Activated CD8-positive, alpha-beta memory T cell treated with anti-CD3 and anti-CD28 coated beads for 48 hours (primary cell): Measurements from ENCODE around the gene DUSP11.
A peak's percentile ranks its signal among the peaks of the same experiment; 100 is the strongest.
"Not testable (repeated sequence)": the region's sequence is repeated elsewhere in the genome, so short reads cannot be mapped to it uniquely, and the experiment has no call there.

ENCODE experiments used
- DNase-seq, 3 experiments: peaks; one replicate each; pipeline ENCODE4 v3.0.0-alpha.2; 2020; ENCODE audit warnings: low read depth in 2 of 3, low spot score in 2 of 3

The DUSP11 gene

DNA sequence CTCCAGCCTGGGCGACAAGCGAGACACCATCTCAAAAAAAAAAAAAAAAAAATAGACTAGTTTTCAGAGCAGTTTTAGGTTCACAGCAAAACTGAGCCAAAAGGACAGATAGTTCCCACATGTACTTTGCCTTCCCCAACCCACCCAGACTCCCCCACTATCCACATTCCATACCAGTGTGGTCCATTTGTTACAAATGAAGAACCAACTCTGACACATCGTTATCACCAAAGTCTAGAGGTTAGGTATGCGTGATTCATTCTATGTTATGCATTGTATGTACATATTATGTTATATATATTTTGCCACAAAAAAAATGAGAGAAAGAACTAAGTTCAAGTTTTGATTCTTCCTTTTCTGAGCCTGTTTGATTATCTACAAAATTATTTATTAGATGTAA is 3.5 kb downstream of the DUSP11 start:
- DNase-seq = no peak

DNA sequence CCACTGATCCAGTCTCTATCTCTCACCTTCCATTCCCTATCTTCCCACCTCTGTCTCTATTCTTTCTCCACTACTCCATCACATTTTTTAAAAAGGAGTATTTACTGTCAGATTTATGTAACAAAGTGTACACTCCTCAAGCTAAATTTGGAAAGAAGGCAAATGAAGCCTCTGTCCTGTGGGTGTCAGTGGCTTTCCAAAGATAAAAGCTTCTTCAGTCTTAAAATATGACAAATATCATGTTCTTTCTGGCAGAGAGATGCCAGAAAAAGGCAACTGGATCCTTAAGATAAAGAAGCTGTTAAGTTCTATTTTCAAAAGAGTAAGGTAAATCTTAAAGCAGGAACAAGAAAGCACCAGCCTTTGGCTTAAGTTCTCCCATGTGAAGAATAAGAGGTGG is 7.1 kb downstream of the DUSP11 start:
- no peak for DNase-seq

DNA sequence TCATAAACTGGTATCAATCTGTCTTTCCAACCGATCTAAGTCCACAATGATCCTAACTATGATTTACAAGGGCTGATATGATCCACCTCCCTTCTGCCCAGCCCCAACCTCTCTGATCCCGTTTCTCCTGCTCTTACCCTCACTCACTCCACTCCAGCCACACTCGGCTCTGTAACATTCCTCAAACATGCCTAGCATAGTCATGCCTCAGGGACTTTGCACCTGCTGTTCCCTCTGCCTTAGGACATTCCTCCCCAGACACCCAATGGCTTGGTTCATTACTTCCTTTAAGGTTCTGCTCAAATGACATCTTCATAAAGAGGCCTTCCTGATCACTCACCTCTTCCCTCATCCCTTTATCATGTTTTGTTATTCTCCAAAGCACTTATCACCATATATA is 9.2 kb downstream of the DUSP11 start:
- DNase-seq = no peak

DNA sequence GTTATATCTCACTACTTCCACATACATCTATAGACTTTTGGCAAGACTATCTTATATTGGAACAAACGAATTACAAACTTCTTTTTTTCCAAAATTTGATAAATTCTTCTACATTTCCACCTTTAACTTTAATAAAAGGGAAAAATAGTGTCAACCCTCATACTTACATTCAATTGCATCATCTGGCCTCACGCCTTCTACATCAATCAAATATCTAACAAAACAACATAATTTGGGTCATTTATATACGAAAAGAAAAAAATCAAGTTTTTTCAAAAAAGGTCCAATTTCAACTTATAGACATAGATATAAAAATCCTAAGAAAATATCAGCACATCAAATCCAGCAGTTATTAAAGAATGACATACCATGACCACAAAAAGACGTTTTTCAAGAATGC is 12.9 kb downstream of the DUSP11 start:
- DNase-seq = no peak

DNA sequence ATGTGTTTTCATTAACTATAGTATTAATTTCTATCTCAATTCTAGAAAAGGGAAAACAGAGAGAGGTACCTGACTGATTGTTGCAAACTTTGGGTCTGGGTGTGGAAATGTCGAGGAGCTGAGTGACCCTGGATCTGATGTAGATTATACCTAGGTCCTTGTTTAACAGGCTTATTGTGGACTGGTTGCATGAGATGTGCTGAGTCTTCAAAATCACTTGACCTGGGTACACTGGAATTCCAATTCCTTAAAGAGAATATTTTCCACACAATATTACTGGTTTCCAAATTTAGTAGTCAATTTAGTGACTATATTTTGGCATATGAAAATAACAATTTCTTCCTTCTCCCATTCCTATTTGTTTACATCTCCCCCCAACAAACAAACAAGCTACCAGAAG is 13.6 kb downstream of the DUSP11 start:
- no peak for DNase-seq

DNA sequence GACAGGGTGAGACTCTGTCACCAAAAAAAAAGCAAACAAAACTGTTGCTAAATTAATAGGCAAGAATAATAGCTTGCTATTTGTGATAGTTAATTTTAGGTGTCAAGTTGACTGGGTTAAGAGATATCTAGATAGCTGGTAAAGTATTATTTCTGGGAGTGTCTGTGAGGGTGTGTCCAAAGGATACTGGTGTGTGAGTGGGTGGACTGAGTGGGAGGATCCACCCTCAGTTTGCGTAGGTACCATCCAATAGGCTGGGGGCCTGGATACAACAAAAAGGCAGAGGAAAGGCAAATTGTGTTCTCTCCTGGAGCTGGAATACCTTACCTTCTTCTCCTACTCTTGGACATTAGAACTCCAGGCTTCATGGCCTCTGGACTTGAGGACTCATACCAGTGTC is 15.0 kb downstream of the DUSP11 start:
- DNase-seq = no peak

DNA sequence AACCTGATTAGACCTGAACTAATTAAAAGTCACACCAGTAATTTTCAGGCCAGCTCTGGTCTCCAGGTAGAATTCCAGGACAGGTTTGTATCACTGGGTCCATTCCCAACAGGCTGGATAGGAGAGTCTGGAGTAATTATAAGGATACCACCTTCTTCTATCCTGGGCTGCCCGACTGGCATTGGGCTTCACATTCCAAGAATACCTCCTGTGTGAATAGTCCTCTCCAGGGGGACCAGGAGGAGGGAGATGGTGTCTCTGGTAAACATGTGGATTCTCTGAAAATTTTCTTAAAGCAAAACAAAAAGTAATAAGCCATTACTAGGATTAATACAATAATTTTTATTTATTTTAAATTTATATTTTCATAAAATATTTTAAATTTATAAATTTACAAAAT is 17.3 kb downstream of the DUSP11 start:
- DNase-seq = no peak

DNA sequence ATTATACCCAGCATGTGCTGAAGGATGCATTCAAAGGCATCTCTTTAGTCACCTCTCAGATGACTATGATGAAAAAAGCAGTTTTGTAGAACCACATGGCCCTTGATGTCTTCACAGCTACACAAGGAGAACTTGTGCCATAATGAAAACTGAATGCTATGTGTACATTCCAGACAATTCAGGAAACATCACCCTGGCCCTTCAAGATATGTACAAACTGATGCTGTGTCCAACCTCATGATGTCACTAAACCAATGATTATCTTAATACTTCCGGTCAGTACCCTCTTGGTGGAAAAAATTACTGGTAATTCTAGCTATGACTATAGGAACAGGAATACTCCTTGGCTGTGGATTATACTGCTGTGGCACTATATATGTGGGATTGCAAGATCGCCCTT is 20.0 kb downstream of the DUSP11 start:
- no peak for DNase-seq

DNA sequence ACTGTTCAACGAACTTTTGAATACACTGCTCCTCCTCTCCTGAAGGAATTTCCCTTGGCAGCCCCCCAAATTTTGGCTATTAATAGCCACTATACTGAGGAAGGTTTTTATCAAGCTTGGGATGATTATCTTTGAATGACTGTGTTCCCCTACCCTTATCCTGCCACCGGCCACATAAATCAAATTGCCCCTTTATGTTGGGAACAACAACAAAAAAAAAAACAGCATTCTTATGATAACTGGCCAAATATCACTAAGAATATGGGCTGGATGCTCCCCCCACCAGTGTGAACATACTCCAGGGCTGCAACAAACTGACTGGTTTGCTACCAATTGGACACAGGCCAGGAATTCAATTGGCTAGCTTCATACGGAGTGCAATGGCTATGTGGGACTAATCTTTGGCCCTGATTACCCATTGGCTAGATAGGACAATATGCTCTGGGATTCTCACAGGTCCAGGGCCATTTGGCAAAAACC is 20.6 kb downstream of the DUSP11 start:
- DNase-seq = no peak

DNA sequence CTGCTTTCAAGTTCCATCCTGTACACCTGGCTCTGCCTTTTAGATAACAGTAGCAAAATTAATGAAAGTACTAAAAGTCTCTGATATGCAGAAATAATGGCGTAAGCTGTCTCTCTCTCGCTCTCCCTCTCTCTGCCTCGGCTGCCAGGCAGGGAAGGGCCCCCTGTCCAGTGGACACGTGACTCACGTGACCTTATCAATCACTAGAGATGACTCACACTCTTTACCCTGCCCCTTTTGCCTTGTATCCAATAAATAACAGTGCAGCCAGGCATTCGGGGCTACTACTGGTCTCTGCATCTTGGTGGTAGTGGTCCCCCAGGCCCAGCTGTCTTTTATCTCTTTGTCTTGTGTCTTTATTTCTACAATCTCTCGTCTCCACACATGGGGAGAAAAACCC is 25.6 kb downstream of the DUSP11 start:
- DNase-seq = not testable (repeated sequence)

DNA sequence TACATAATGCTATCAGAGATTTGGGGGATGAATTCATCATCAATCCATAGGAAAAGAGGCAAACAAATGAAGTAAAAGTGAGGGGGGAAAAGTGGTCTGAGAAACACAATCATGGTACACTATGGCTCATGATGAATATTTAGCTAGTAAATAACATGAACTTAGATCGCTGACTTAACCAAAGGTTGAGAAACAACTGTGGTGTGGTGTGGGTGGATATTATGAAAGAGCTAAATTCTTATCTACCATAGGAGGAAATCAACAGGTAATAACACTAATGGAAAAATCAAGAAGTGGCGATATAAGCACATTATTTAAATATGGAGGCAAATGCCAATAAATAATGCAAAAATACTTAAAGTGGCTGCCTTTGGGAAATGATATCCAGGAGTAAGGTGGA is 30.6 kb downstream of the DUSP11 start:
- DNase-seq = no peak

DNA sequence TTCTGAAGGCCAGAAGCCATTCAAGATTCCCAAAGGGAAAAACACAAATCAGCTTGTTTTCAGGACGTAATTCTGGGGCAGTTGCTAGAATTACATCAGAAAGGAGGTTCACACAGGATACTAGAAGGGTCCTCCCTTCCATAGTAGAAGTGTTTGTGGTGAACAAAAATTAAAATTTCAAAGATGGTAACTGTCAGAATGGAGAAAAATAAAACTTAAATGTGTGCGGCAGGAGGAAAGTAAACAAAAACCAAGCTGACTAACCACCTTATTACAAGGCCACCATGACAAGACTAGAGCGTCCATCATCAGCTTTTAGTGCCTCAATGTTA is 33.1 kb downstream of the DUSP11 start:
- DNase-seq = no peak

DNA sequence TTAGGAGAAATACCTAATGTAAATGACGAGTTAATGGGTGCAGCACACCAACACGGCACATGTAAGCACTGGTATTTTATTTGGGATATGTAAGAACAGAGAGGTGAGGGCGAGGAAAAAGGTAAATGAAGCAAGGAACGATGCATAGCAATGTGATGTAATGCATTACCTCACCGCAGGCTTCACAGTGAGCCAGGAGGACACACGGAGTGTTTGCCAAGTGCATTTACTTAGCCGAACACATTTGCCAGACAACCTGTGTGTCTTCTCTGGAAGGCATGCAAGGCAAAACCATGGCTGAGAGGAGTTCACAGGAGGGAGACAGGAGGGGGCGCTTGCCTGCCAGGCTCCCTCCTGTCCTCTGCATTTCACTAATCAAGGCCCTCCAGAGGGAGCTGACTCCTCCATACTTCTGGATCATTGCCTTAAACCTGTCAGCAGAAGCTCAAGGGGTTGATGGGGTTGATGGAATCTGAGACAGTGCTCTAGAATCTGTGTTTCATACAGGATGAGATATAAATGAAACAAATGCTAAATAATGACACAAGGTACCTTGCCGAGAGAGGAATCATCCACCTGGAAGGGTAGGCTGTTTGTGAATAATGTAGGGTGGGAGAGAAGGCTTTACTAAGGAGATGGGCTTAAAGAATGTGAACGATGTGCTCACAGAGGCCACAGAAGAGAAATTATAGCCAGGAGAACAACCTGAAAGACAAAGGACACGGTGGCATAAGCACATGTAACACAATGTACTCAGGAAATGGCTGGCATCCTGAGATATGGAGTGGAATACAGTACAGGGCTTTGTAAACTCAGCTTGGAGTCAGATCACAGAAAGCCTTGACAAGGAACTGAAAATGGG is 33.7 kb downstream of the DUSP11 start:
- DNase-seq = no peak

DNA sequence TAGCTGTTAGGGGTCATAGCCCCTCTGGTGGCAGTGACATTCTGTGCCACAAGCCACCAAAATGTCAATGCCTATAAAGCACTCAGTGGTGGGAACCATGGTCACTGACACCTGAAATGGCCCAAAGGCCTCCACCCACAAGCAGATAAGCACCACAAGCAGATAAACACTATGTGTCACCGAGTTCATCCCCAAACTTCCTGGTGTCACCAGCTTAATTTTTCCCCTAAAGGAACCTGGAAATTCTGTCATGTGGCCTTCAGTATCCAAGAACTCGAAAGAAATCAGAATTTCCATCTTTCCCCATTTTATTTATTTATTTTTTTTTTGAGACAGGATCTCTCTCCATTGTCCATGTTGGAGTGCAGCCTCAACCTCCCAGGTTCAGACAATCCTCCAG is 39.1 kb downstream of the DUSP11 start:
- DNase-seq = no peak

DNA sequence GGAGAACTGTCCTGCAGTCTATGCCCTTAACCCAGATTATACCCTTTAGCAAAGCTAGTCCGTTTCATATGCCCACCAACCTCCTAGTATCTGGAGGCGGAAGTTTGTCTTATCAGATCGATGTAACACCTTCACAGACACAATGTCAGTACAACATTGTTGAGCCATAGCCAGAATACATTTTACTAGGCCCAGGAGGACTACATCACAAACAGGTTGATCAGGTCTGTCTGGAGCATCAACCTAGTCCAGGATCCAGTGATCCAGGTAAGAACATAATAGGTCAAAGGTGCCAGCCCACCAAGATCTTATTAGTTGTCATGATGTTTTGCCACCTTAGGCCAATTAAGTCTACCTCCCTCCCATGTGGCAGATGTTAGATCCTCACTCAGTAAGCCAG is 40.8 kb downstream of the DUSP11 start:
- no peak for DNase-seq

DNA sequence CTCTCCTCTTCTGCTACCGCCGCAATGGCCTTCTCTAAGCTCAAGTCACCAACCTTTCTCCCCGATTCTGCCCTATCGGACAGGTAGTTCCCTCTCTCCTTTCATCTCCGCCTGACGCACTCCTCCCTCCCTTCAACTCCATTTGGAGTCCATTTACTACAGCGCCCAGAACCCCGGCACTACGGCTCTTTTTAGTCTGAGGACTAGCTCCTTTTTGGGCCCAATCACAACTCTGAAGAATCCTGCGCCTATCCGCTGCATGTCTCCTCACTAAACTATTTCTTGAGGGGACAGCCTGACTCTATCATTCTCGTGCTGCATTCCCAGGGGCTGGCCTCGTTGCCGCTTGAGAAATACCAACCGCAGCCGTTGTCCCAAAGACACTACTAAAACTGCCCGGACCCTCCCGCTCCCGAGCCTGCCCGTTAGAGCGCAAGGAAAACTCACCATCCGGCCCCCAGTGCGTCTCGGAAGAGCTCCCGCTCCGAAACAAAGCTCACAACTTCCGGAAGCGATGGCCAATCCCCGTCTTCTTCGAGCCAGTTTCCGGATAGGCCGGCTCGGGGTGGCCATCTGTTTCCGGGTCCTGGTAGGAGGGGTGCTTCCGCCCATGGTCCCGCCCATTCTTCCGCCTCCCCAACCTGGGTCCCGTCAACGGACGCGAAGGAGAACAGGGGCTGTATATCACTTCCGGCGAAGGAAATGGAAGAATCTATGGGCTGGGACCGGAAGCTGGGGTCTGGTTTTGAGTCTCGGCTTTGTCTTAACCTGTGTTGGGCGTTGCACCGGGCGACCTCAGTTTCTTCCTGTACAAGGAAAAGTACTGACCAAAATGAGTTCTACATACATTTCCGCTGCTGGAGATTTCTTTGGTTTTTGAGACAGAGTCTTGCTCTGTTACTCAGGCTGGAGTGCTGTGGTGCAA is 42.8 kb downstream of the DUSP11 start, which contains the start of gene TPRKB:
Gene TPRKB, minus strand, starts transcription at position 491 of the 925 bp plus-strand sequence. CDS start 2,776 bp downstream, outside the sequence.
- DNase-seq = peak; percentile 83 to 94 (median 93)

DNA sequence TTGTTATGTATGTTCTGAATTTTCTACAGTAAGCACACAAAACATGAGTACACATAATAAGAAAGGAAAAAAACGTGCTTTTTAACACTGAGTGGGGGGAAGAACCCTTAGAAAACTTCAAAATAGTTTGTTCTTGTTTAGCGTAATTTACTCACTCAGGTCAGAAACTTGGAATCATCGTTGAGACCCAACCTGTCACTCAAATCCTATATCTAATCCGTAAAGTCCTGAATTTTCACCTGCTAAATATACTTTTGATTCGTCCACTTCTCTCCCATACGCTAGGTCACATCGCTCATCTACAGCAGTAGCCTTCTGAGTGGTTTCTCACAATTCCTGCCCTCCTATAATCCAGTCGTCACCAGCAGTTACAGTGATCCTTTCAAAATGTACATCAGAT is 43.5 kb downstream of the DUSP11 start:
- no peak for DNase-seq

DNA sequence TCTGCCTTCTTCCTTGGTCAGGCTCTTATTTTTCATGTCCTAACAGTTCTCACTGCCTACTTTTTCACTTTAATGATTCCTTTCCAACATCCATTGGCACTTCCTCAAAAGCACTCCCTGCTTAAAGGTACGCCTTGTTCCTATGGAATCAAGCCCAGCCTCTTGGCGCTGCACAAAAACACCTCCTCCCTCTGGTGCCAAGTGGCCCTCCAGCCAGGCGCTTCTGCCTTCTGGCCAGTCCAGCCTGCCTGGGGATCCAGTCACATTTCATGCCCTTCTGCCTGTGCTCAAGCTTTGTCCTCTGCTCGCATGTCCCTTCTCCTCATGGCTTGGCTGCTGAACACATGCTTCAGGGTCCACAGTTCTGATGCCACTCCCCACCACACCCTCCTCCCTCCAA is 49.1 kb downstream of the DUSP11 start:
- no peak for DNase-seq

DNA sequence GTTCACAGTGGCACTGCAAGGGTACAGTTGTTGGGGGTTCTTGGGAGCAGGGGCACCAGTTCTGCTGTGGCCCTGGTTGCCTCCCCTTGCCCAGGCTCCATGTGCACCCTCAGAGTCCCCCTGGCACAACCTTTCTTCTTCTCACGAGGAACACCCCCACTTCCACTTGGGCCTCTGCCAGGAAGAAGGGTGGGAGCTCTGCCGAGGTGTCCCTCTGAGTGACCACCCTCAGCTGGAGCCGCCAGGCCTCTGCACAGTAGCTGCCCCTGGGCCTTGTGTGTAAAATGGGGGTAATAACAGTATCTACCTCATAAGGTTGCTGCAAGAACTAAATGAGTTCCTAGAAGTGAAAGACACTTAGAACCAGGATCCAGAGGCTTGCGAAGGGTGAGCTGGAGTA is 51.2 kb downstream of the DUSP11 start:
- DNase-seq = no peak

DNA sequence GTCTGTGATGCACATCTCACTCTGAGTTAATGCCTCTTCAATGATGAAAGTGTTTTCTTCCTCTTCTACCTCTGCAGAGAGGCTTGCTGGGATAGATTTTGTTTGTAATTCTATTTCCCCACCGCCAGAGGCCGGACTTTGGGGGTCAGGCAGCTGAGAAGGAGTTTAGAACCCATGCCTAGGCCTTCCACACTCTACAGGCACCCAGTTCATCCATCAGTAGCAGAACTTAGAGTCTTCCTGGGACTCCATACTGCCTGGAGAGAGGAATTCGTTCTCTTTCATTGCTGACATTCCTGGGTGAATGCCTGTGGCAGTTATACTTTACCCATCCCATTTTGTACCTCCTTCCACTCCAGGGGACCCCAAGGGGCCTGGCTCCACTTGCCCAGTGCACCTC is 51.9 kb downstream of the DUSP11 start:
- no peak for DNase-seq

DNA sequence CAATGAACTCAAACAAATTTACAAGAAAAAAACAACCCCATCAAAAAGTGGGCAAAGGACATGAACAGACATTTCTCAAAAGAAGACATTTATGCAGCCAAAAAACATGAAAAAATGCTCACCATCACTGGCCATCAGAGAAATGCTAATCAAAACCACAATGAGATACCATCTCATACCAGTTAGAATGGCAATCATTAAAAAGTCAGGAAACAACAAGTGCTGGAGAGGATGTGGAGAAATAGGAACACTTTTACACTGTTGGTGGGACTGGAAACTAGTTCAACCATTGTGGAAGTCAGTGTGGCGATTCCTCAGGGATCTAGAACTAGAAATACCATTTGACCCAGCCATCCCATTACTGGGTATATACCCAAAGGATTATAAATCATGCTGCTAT is 53.2 kb downstream of the DUSP11 start:
- DNase-seq = not testable (repeated sequence)
